PFSK-1 (cell line): ENCODE results near the gene MEGF11.

Experiments
- FOXP2 ChIP-seq: optimal IDR thresholded peaks from 2 replicates; pipeline ENCODE3; 2011; ENCODE audit warnings: borderline replicate concordance, control low read depth, inconsistent platforms; ENCODE audit not compliant: insufficient read depth; ENCODE audit errors: extremely low read length, extremely low read depth
- POLR2AphosphoS5 ChIP-seq: IDR thresholded peaks from 2 replicates; pipeline ENCODE4 v1.6.1; 2012; ENCODE audit warnings: low read depth, mild to moderate bottlenecking, control low read depth, low read length, moderate library complexity
- SIN3A ChIP-seq: IDR thresholded peaks from 2 replicates; pipeline ENCODE4 v1.6.1; 2012; ENCODE audit warnings: mild to moderate bottlenecking, low read length, moderate library complexity, borderline replicate concordance; ENCODE audit not compliant: insufficient read depth
- TAF1 ChIP-seq: IDR thresholded peaks from 2 replicates; pipeline ENCODE4 v1.6.1; 2012; ENCODE audit warnings: low read length, control low read depth, borderline replicate concordance; ENCODE audit not compliant: insufficient read depth
- TF ChIP-seq, protein P1 (sequence below), 2 experiments: IDR thresholded peaks; 2 replicates each; pipeline versions ENCODE4 v1.6.1 to v1.8.0; 2011 to 2012; ENCODE audit warnings: low read depth in 2 of 2, low read length in 2 of 2, control low read depth in 1 of 2, inconsistent platforms in 1 of 2, mild to moderate bottlenecking in 1 of 2, moderate library complexity in 1 of 2; ENCODE audit not compliant: insufficient read depth in 1 of 2

The MEGF11 gene

DNA sequence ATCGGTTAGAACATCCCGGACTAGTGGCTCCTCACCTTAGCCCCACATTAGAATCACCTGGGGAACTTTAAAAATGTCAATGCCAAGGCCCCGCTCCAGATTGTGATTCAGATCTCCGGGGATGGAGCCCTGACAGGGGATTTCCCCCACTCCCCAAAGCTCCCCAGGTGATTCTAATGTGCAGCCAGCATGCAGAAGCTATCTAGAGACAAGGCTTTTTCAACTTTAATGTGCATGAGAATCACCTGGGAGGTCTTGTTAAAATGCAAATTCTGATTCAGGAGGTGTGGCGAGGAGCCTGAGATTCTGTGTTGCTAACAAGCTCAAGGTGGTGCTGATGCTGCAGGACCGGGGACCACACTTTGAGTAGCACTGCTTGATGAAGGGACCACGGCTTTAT, 227.6 kb downstream of the MEGF11 start:
- TF ChIP-seq, protein P1, sequence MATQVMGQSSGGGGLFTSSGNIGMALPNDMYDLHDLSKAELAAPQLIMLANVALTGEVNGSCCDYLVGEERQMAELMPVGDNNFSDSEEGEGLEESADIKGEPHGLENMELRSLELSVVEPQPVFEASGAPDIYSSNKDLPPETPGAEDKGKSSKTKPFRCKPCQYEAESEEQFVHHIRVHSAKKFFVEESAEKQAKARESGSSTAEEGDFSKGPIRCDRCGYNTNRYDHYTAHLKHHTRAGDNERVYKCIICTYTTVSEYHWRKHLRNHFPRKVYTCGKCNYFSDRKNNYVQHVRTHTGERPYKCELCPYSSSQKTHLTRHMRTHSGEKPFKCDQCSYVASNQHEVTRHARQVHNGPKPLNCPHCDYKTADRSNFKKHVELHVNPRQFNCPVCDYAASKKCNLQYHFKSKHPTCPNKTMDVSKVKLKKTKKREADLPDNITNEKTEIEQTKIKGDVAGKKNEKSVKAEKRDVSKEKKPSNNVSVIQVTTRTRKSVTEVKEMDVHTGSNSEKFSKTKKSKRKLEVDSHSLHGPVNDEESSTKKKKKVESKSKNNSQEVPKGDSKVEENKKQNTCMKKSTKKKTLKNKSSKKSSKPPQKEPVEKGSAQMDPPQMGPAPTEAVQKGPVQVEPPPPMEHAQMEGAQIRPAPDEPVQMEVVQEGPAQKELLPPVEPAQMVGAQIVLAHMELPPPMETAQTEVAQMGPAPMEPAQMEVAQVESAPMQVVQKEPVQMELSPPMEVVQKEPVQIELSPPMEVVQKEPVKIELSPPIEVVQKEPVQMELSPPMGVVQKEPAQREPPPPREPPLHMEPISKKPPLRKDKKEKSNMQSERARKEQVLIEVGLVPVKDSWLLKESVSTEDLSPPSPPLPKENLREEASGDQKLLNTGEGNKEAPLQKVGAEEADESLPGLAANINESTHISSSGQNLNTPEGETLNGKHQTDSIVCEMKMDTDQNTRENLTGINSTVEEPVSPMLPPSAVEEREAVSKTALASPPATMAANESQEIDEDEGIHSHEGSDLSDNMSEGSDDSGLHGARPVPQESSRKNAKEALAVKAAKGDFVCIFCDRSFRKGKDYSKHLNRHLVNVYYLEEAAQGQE (IDR thresholded peaks at IDR 0.05; ENCODE audit: insufficient read depth in 1 of 2, low read depth in 2 of 2, low read length in 2 of 2): no peak
- TF ChIP-seq FOXP2 (no peak), SIN3A (no peak), TAF1 (no peak), POLR2AphosphoS5 (no peak)

- TF ChIP-seq, protein P1 (IDR thresholded peaks at IDR 0.05; ENCODE audit: insufficient read depth in 1 of 2, low read depth in 2 of 2, low read length in 2 of 2): no peak
- TF ChIP-seq TAF1 (no peak), SIN3A (no peak), POLR2AphosphoS5 (no peak), FOXP2 (no peak)
These were observed 228.5 kb downstream of the MEGF11 start for GRCh38 chr15:66025015-66025452.

DNA sequence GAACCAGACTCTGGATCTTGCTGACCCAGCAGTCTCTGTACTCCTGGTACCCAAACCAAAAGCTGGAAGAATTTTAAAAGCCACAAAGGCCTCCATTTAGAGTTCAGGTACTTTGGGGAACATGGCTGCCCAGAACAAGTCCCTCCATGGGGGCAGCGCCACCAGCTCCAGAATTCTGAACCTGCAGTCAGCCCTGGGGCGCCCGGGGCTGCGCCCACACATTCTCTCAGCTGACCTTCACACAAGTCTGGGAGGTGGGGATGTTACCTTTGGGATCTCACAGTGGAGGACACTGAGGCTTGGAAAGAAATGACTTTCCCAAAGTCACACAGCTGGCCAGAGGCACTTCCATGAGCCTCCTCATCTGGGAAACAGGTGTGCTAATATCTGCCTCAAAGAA, 229.4 kb downstream of the MEGF11 start:
- no peak for TF ChIP-seq FOXP2
- TF ChIP-seq POLR2AphosphoS5: no peak
- no peak for TF ChIP-seq SIN3A
- TF ChIP-seq, protein P1 (IDR thresholded peaks at IDR 0.05; ENCODE audit: insufficient read depth in 1 of 2, low read depth in 2 of 2, low read length in 2 of 2): no peak
- TF ChIP-seq TAF1: no peak

- TF ChIP-seq TAF1: no peak
- TF ChIP-seq, protein P1 (IDR thresholded peaks at IDR 0.05; ENCODE audit: insufficient read depth in 1 of 2, low read depth in 2 of 2, low read length in 2 of 2): no peak
- TF ChIP-seq POLR2AphosphoS5: no peak
- no peak for TF ChIP-seq SIN3A
- no peak for TF ChIP-seq FOXP2
These were observed 230.1 kb downstream of the MEGF11 start for GRCh38 chr15:66023311-66023972.

DNA sequence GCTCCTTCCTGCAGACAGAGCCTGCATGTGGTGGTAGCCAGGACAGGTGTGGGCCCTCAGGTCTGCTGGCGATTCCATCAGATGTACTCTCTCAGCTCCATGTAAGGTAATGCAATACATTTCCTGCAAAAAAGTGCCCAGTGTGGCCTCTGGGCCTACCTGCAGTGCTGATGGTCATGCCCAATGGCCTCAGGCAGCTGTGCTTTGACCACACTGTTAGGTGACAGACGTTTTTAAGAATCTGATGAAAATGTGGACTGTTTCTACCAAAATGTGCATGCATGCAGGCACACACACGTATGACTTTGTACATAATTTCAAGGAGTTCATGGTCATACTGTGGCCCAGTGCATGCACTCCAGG, 231.4 kb downstream of the MEGF11 start:
- TF ChIP-seq TAF1 (no peak), POLR2AphosphoS5 (no peak), FOXP2 (no peak), SIN3A (no peak)
- TF ChIP-seq, protein P1 (IDR thresholded peaks at IDR 0.05; ENCODE audit: insufficient read depth in 1 of 2, low read depth in 2 of 2, low read length in 2 of 2): no peak
